ENCODE data around the gene NRIP3.
"Not testable (repeated sequence)": the region's sequence is repeated elsewhere in the genome, so short reads cannot be mapped to it uniquely, and the experiment has no call there.

NRIP3 gene

GRCh38 chr11:9001736-9002135, 2.1 kb downstream of the NRIP3 start:
- in situ Hi-C loops (cut with HindIII; ENCODE audit: low sequenced_read_pairs) = no loop called here
- DNase-seq (ENCODE audit: low read depth, low spot score) = peak; percentile 84
- no peak overlapping the region for H3K4me3 ChIP-seq (ENCODE audit: low read depth, low read length)
- TF ChIP-seq, protein P1, sequence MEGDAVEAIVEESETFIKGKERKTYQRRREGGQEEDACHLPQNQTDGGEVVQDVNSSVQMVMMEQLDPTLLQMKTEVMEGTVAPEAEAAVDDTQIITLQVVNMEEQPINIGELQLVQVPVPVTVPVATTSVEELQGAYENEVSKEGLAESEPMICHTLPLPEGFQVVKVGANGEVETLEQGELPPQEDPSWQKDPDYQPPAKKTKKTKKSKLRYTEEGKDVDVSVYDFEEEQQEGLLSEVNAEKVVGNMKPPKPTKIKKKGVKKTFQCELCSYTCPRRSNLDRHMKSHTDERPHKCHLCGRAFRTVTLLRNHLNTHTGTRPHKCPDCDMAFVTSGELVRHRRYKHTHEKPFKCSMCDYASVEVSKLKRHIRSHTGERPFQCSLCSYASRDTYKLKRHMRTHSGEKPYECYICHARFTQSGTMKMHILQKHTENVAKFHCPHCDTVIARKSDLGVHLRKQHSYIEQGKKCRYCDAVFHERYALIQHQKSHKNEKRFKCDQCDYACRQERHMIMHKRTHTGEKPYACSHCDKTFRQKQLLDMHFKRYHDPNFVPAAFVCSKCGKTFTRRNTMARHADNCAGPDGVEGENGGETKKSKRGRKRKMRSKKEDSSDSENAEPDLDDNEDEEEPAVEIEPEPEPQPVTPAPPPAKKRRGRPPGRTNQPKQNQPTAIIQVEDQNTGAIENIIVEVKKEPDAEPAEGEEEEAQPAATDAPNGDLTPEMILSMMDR (IDR thresholded peaks at IDR 0.05; ENCODE audit: low read depth, low read length) = no peak

GRCh38 chr11:8998017-8998416, 5.8 kb downstream of the NRIP3 start:
- TF ChIP-seq, protein P1 (IDR thresholded peaks at IDR 0.05; ENCODE audit: low read depth, low read length) = no peak
- in situ Hi-C loops (cut with HindIII; ENCODE audit: low sequenced_read_pairs) = no loop called here
- no peak overlapping the region for H3K4me3 ChIP-seq (ENCODE audit: low read depth, low read length)
- no peak for DNase-seq (ENCODE audit: low read depth, low spot score)

GRCh38 chr11:8997451-8997850, 6.3 kb downstream of the NRIP3 start:
- DNase-seq (ENCODE audit: low read depth, low spot score) = no peak
- TF ChIP-seq, protein P1 (IDR thresholded peaks at IDR 0.05; ENCODE audit: low read depth, low read length) = no peak
- no peak overlapping the region for H3K4me3 ChIP-seq (ENCODE audit: low read depth, low read length)
- in situ Hi-C loops (cut with HindIII; ENCODE audit: low sequenced_read_pairs) = no loop called here

- H3K4me3 ChIP-seq (ENCODE audit: low read depth, low read length) = no peak overlapping the region
- TF ChIP-seq, protein P1 (IDR thresholded peaks at IDR 0.05; ENCODE audit: low read depth, low read length) = no peak
- in situ Hi-C loops (cut with HindIII; ENCODE audit: low sequenced_read_pairs) = no loop called here
- peak; percentile 33 for DNase-seq (ENCODE audit: low read depth, low spot score)
These were observed 14.3 kb downstream of the NRIP3 start for GRCh38 chr11:8989453-8989852.

GRCh38 chr11:8988329-8989234, 15.2 kb downstream of the NRIP3 start:
- TF ChIP-seq, protein P1 (IDR thresholded peaks at IDR 0.05; ENCODE audit: low read depth, low read length) = no peak
- H3K4me3 ChIP-seq (ENCODE audit: low read depth, low read length) = no peak overlapping the region
- in situ Hi-C loops (cut with HindIII; ENCODE audit: low sequenced_read_pairs) = no loop called here
- DNase-seq (ENCODE audit: low read depth, low spot score) = peak; percentile 24

- TF ChIP-seq, protein P1 (IDR thresholded peaks at IDR 0.05; ENCODE audit: low read depth, low read length) = no peak
- DNase-seq (ENCODE audit: low read depth, low spot score) = no peak
- H3K4me3 ChIP-seq (ENCODE audit: low read depth, low read length) = no peak overlapping the region
- in situ Hi-C loops (cut with HindIII; ENCODE audit: low sequenced_read_pairs) = no loop called here
These were observed 16.4 kb downstream of the NRIP3 start for GRCh38 chr11:8987446-8987845.

- in situ Hi-C loops (cut with HindIII; ENCODE audit: low sequenced_read_pairs); DNase-seq (ENCODE audit: low read depth, low spot score); H3K4me3 ChIP-seq (ENCODE audit: low read depth, low read length): not testable (repeated sequence)
These were observed 17.0 kb downstream of the NRIP3 start for GRCh38 chr11:8986772-8987171.
